ENCODE measurements around the gene SLC39A9.
"Not testable (repeated sequence)": the region's sequence is repeated elsewhere in the genome, so short reads cannot be mapped to it uniquely, and the experiment has no call there.

The SLC39A9 gene

DNA sequence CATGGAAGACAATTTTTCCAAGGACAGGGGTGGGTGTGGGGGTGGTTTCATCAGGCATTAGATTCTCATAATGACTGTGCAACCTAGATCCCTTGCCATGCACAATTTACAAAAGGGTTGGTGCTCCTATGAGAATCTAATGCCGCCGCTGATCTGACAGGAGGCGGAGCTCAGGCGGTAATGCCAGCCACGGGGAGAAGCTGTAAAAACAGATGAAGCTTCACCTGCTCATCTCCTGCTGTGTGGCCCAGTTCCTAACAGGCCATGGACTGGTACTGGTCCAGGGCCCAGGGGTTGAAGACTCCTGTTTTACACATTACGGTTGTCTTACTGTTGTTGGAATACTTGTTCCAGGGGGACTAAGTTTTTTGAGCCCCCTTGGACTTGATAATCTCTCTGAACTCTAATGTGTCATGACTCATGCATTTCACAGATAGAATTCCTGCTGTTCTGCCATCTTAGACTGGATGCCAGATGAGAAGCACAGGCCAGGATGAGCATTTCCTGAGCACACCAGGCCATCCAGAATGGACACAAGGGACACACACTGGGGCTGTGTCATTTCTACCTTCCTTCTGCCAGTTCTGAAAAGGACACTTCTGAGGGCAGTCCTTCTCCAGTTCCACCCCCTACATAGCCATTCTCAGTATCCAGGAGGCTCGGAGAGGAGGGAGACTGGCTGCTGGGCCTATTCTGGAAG, 91.9 kb downstream of the SLC39A9 start:
- no peak for DNase-seq (ENCODE audit: low read depth)
- H3K4me3 ChIP-seq (ENCODE audit: low read depth, low read length): no peak overlapping the region

GRCh38 chr14:69491193-69491592, 92.7 kb downstream of the SLC39A9 start:
- no peak overlapping the region for H3K4me3 ChIP-seq (ENCODE audit: low read depth, low read length)
- DNase-seq (ENCODE audit: low read depth): no peak

DNA sequence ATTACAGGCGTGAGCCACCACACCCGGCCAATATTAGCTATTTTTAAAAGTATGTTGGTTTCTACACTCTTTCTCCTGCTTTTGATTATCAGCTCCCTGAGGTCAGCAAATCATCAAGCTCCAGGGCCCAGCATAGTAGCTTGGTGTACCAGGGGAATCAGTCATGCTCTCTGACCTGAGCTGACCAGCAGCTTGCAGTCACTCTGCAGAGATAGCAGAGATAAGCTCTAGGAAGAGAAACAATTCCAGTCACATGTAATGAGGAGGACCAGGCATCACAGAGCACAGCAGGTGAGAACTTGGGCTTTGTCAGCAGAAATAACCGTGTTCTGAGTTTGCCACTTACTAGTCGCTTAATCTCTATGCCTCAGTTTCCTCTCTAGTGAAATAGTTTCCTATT, 94.5 kb downstream of the SLC39A9 start:
- DNase-seq (ENCODE audit: low read depth): no peak
- no peak overlapping the region for H3K4me3 ChIP-seq (ENCODE audit: low read depth, low read length)

DNA sequence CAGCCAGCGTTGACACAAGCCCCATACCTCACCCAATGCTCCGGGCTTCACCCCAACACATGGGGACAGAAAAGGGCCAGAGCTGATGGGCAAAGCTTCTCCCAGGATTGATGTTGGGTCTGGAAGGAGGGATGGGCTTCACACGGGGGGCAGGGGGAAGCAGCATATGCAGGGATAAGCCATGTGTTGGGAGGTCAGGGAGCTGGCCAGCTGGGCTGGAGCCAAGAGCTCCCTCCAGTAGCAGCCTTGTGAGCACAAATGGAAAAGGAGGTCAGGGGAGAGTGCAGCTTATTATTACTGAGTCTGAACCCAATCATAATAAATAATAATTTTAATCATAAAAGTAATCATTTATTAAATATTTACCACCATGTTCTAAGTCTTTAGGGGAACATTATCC, 95.3 kb downstream of the SLC39A9 start:
- no peak for DNase-seq (ENCODE audit: low read depth)

DNA sequence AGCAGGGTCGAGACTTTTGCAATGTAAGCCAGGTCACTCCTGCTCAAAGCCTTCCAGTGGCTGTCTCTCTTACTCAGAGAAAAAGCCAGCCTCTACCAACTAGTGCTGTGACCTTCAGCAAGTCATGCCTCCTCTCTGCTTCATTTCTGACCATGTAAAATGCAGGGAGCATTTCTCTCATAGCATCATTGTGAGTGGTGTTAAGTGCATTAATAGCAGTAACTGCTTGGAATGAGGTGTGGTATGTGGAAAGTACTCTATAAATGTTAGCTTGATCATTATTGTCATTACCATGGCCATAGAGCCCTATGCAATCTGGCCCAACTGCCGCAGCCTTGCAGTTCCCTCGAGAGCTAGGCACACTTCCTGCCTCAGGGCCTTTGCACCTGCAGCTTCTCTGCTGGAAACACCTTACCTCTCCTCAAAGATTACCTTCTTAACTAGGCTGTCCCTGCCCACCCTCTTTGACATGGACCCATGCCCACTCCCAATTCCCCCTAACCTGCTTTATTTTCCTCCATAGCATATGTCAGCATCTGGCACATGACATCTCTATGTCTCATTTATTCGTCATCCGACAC, 96.9 kb downstream of the SLC39A9 start:
- no peak overlapping the region for H3K4me3 ChIP-seq (ENCODE audit: low read depth, low read length)
- no peak for DNase-seq (ENCODE audit: low read depth)

More for the DNA sequence above, 95.3 kb downstream of the SLC39A9 start:
- H3K4me3 ChIP-seq (ENCODE audit: low read depth, low read length): no peak overlapping the region

DNA sequence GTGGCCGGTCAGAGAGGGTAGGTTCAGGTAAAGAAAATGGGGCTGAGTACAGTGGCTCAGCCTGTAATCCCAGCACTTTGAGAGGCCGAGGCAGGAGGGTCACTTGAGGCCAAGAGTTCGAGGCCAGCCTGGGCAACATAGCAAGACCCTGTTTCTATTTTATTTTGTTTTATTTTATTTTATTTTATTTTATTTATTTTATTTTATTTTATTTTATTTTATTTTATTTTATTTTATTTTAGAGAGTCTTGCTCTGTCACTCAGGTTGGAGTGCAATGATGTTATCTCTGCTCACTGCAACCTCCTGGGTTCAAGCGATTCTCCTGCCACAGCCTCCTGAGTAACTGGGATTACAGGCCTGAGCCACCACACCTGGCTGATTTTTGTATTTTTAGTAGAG, 99.4 kb downstream of the SLC39A9 start:
- not testable (repeated sequence) for DNase-seq (ENCODE audit: low read depth)

DNA sequence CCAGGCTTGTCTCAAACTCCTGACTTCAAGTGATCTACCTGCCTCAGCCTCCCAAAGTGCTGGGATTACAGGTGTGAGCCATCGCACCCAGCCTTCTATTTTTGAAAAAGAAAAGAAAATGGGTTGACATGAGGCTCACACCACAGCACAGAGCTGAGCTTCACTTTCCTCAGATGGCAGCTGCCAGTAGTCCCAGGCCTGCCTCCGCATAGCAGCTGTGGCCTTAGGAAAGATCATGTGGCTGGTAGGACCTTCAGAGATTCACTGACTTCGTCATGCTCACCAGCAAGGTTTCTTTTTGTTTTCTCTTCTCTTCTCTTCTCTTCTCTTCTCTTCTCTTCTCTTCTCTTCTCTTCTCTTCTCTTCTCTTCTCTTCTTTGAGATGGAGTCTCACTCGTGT, 99.8 kb downstream of the SLC39A9 start:
- DNase-seq (ENCODE audit: low read depth); H3K4me3 ChIP-seq (ENCODE audit: low read depth, low read length): not testable (repeated sequence)

More for the DNA sequence above, 99.4 kb downstream of the SLC39A9 start:
- not testable (repeated sequence) for H3K4me3 ChIP-seq (ENCODE audit: low read depth, low read length)

- H3K4me3 ChIP-seq (ENCODE audit: low read depth, low read length): no peak overlapping the region
- DNase-seq (ENCODE audit: low read depth): no peak
These were observed 100.9 kb downstream of the SLC39A9 start for GRCh38 chr14:69499436-69499835.

GRCh38 chr14:69500096-69500495, 101.6 kb downstream of the SLC39A9 start:
- no peak overlapping the region for H3K4me3 ChIP-seq (ENCODE audit: low read depth, low read length)
- DNase-seq (ENCODE audit: low read depth): no peak

- no peak overlapping the region for H3K4me3 ChIP-seq (ENCODE audit: low read depth, low read length)
- DNase-seq (ENCODE audit: low read depth): no peak
These were observed 102.2 kb downstream of the SLC39A9 start for GRCh38 chr14:69500736-69501135.

DNA sequence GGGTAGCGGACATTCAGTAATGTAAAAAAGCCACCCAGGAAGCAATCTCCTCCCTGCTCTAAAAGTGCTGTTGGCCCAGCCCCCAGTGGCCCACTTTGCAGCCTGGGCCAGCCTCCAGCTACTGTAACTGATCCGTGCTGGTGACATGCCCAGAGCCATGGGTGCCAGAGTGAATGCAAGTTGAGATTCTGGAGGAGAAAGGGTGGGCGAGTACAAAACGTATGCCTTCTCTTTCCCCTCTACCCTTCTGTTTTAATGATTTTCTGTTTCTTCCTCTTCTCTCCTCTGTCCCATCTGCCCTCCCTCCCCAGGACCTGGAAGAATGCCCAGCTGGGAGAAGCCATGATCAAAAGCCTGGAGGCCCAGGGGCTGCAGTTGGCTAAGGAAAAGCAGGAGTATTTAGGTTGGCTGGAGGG, 102.9 kb downstream of the SLC39A9 start:
- no peak for DNase-seq (ENCODE audit: low read depth)

GRCh38 chr14:69504775-69505174, 106.3 kb downstream of the SLC39A9 start:
- no peak overlapping the region for H3K4me3 ChIP-seq (ENCODE audit: low read depth, low read length)
- no peak for DNase-seq (ENCODE audit: low read depth)

More for the DNA sequence above, 102.9 kb downstream of the SLC39A9 start:
- no peak overlapping the region for H3K4me3 ChIP-seq (ENCODE audit: low read depth, low read length)

GRCh38 chr14:69505338-69506240, 107.1 kb downstream of the SLC39A9 start:
- no peak overlapping the region for H3K4me3 ChIP-seq (ENCODE audit: low read depth, low read length)
- DNase-seq (ENCODE audit: low read depth): no peak

DNA sequence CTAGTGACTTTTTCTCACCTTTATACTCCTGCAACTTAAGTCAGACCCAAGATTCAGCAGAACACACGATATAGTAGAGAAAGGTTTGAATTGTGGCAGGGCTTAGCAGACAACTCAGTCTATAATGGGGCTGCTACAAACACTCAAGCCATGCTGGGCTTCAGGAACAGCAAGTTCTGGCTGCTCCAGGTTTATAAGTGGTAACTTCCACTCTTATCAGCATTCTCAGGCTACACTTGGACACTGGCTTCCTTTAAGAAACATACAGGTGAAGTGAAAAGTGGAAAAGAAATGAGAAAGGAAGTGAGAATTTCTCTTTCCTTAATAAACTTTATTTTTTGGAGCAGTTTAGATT, 107.7 kb downstream of the SLC39A9 start:
- no peak for DNase-seq (ENCODE audit: low read depth)
- no peak overlapping the region for H3K4me3 ChIP-seq (ENCODE audit: low read depth, low read length)

Data from skeletal muscle cell (primary cell).